ENCODE measurements around the gene EVC2.

DNA sequence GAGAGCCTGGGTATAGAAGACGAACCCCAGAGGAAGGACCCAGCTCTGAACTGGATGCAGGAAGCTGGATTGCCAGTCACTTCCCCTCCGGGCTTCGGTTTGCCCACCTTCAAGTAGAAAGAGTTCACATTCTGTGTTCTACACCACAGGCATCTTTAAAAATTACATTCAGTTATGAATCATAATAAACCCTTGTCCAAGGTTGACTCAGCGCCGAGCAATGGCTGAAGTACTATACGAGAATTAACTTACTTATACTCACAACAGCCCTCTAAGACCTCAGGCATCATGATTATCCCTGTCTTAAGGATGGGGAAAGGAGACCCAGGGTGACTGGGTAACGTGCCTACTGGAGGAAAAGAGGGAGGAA, 72.5 kb downstream of the EVC2 start:
- TF ChIP-seq, protein P1, sequence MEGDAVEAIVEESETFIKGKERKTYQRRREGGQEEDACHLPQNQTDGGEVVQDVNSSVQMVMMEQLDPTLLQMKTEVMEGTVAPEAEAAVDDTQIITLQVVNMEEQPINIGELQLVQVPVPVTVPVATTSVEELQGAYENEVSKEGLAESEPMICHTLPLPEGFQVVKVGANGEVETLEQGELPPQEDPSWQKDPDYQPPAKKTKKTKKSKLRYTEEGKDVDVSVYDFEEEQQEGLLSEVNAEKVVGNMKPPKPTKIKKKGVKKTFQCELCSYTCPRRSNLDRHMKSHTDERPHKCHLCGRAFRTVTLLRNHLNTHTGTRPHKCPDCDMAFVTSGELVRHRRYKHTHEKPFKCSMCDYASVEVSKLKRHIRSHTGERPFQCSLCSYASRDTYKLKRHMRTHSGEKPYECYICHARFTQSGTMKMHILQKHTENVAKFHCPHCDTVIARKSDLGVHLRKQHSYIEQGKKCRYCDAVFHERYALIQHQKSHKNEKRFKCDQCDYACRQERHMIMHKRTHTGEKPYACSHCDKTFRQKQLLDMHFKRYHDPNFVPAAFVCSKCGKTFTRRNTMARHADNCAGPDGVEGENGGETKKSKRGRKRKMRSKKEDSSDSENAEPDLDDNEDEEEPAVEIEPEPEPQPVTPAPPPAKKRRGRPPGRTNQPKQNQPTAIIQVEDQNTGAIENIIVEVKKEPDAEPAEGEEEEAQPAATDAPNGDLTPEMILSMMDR (conservative IDR thresholded peaks at IDR 0.05; ENCODE audit: low read depth, low read length): no peak
- TF ChIP-seq EZH2 (IDR thresholded peaks at IDR 0.05; ENCODE audit: borderline replicate concordance, low read depth, low read length, poor library complexity, severe bottlenecking): no peak
